Liver (tissue), 9 donors: ENCODE measurements around the gene TANC1. TPM values are rescaled to one million over a fixed set of nuclear protein-coding genes. Genes with fewer than 3 reads are reported as not detected.

Experiments
- DNase-seq: peaks from one replicate; pipeline ENCODE4 v3.0.0-alpha.2; 2017; ENCODE audit warnings: low spot score
- H3K27ac ChIP-seq, 2 donors: one replicate each; pipeline ENCODE4 v1.7.0; 2013; ENCODE audit warnings: inconsistent platforms in 2 of 2, low read length in 2 of 2, control low read depth in 1 of 2, low read depth in 1 of 2, mild to moderate bottlenecking in 1 of 2
- H3K27me3 ChIP-seq, 4 donors: one replicate each; pipeline versions ENCODE4 v1.6.1 to v1.7.0; 2013; ENCODE audit warnings: low read length in 3 of 4, inconsistent platforms in 1 of 4, mild to moderate bottlenecking in 1 of 4, moderate library complexity in 1 of 4; ENCODE audit not compliant: control insufficient read depth in 4 of 4, insufficient read depth in 4 of 4
- H3K36me3 ChIP-seq, 4 donors: one replicate each; pipeline versions ENCODE4 v1.6.1 to v1.7.0; 2013; ENCODE audit warnings: low read length in 3 of 4, mild to moderate bottlenecking in 3 of 4, low read depth in 1 of 4, moderate library complexity in 1 of 4; ENCODE audit not compliant: control insufficient read depth in 4 of 4, insufficient read depth in 3 of 4
- H3K4me1 ChIP-seq, 4 donors: one replicate each; pipeline versions ENCODE4 v1.6.1 to v1.7.0; 2013; ENCODE audit warnings: low read length in 3 of 4, mild to moderate bottlenecking in 3 of 4, moderate library complexity in 1 of 4; ENCODE audit not compliant: control insufficient read depth in 4 of 4, insufficient read depth in 4 of 4
- H3K4me3 ChIP-seq, 3 donors: one replicate each; pipeline versions ENCODE4 v1.6.1 to v1.7.0; 2013; ENCODE audit warnings: low read length in 3 of 3, control low read depth in 1 of 3, low read depth in 1 of 3, mild to moderate bottlenecking in 1 of 3
- H3K9ac ChIP-seq, 2 donors: one replicate each; pipeline ENCODE4 v1.7.0; 2013; ENCODE audit warnings: low read length in 2 of 2, mild to moderate bottlenecking in 2 of 2, moderate library complexity in 2 of 2, control low read depth in 1 of 2, low read depth in 1 of 2
- H3K9me3 ChIP-seq, 4 donors: one replicate each; pipeline versions ENCODE4 v1.6.1 to v1.7.0; 2013; ENCODE audit warnings: low read length in 3 of 4; ENCODE audit not compliant: control insufficient read depth in 4 of 4
- EGR1 ChIP-seq, 2 donors: IDR thresholded peaks; 2 replicates each; pipeline ENCODE4 v1.6.1; 2016 to 2018; ENCODE audit warnings: antibody characterized with exemption in 2 of 2, low read depth in 2 of 2
- FOXA1 ChIP-seq: IDR thresholded peaks from 2 replicates; pipeline ENCODE4 v1.6.1; 2016; ENCODE audit warnings: antibody characterized with exemption
- FOXA2 ChIP-seq: IDR thresholded peaks from 2 replicates; pipeline ENCODE4 v1.6.1; 2016; ENCODE audit warnings: antibody characterized with exemption
- GABPA ChIP-seq, 2 donors: IDR thresholded peaks in 1 of 2; conservative IDR thresholded peaks in 1 of 2; 2 replicates each; pipeline ENCODE4 v1.6.1; 2016; ENCODE audit warnings: antibody characterized with exemption in 2 of 2, mild to moderate bottlenecking in 1 of 2, moderate library complexity in 1 of 2
- HNF4A ChIP-seq, 2 donors: conservative IDR thresholded peaks; 2 replicates each; pipeline ENCODE4 v1.6.1; 2016; ENCODE audit warnings: antibody characterized with exemption in 2 of 2, mild to moderate bottlenecking in 2 of 2
- HNF4G ChIP-seq: IDR thresholded peaks from 2 replicates; pipeline ENCODE4 v1.6.1; 2016; ENCODE audit warnings: antibody characterized with exemption
- JUND ChIP-seq, 2 donors: IDR thresholded peaks; 2 replicates each; pipeline ENCODE4 v1.6.1; 2016; ENCODE audit warnings: antibody characterized with exemption in 2 of 2
- MAX ChIP-seq: IDR thresholded peaks from 2 replicates; pipeline ENCODE4 v1.6.1; 2016; ENCODE audit warnings: antibody characterized with exemption
- NR2F2 ChIP-seq: IDR thresholded peaks from 2 replicates; pipeline ENCODE4 v1.6.1; 2016; ENCODE audit warnings: antibody characterized with exemption
- RAD21 ChIP-seq, 2 donors: IDR thresholded peaks; 2 replicates each; pipeline ENCODE4 v1.6.1; 2016; ENCODE audit warnings: antibody characterized with exemption in 2 of 2, mild to moderate bottlenecking in 2 of 2
- REST ChIP-seq: IDR thresholded peaks from 2 replicates; pipeline ENCODE4 v1.6.1; 2016; ENCODE audit warnings: antibody characterized with exemption, mild to moderate bottlenecking
- RXRA ChIP-seq, 2 donors: IDR thresholded peaks; 2 replicates each; pipeline ENCODE4 v1.6.1; 2017 to 2018; ENCODE audit warnings: antibody characterized with exemption in 2 of 2, mild to moderate bottlenecking in 1 of 2
- SP1 ChIP-seq: IDR thresholded peaks from 2 replicates; pipeline ENCODE4 v1.6.1; 2018; ENCODE audit warnings: antibody characterized with exemption, mild to moderate bottlenecking
- TAF1 ChIP-seq: conservative IDR thresholded peaks from 2 replicates; pipeline ENCODE4 v1.6.1; 2016; ENCODE audit warnings: antibody characterized with exemption, mild to moderate bottlenecking
- YY1 ChIP-seq: IDR thresholded peaks from 2 replicates; pipeline ENCODE4 v1.6.1; 2016; ENCODE audit warnings: antibody characterized with exemption, mild to moderate bottlenecking
- ZBTB33 ChIP-seq: IDR thresholded peaks from 2 replicates; pipeline ENCODE4 v1.6.1; 2016; ENCODE audit warnings: antibody characterized with exemption
- WGBS: extraction: QIAGEN DNeasy Blood & Tissue Kit; methylation state at CpG from one replicate; pipeline ENCODE4 v1.1.7; 2013; 5-methylcytosine and 5-hydroxymethylcytosine counted together
- polyA plus RNA-seq, 2 donors: library from polyadenylated mRNA; stranded (reverse) in 1 of 2; unstranded in 1 of 2; fragments of 200-250 nt in 1 of 2; fragments of >200 nt in 1 of 2; fragmentation: Nextera tagmentation in 1 of 2; extraction: Ambion mirVana in 1 of 2; gene quantifications; one replicate each; pipeline versions ENCODE4 v1.2.1 to v1.2.3, GENCODE V29; 2013 to 2015
- total RNA-seq, 2 donors: library from RNA; depleted of rRNA; stranded (reverse); fragments of >200 nt; gene quantifications; one replicate each; pipeline ENCODE4 v1.2.3, GENCODE V29; 2014
- TF ChIP-seq, protein P1 (sequence below): IDR thresholded peaks from 2 replicates; pipeline ENCODE4 v1.6.1; 2016; ENCODE audit warnings: antibody characterized with exemption
- TF ChIP-seq, protein P2 (sequence below): fragments of 150-350 bp; IDR thresholded peaks from 2 replicates; pipeline ENCODE4 v1.5.1; 2017; ENCODE audit warnings: improper control_type of control experiment, low read depth, low read length; ENCODE audit not compliant: missing input control
- donor health status: healthy.
- donor health status: healthy.
- donor health status: healthy.
- donor health status: healthy.
- donor health status: healthy.

Gene TANC1
- total and polyA plus RNA-seq, 4 donors, result 3.7 to 17.7 (median 5.2) TPM

GRCh38 chr2:159091976-159092375 is 123.5 kb downstream of the TANC1 start:
- H3K27ac ChIP-seq, result peak overlapping the region; percentile 6 to 39
- WGBS, result 59% methylated on average over 4 of the region's 4 CpGs
- peaks cover 0 to 3% (median 1%) of the 10 kb centered on the region in 4 donors for H3K9me3 ChIP-seq
- H3K4me1 ChIP-seq, result peaks cover 0 to 3% (median 0%) of the 10 kb centered on the region in 4 donors
- no peak for TF ChIP-seq SP1
- no peak for TF ChIP-seq GABPA (IDR thresholded peaks at IDR 0.05 in 1 of 2, conservative IDR thresholded peaks at IDR 0.05 in 1 of 2)
- no peak for TF ChIP-seq ZBTB33
- no peak for TF ChIP-seq FOXA1
- TF ChIP-seq MAX, result no peak
- TF ChIP-seq, protein P1, sequence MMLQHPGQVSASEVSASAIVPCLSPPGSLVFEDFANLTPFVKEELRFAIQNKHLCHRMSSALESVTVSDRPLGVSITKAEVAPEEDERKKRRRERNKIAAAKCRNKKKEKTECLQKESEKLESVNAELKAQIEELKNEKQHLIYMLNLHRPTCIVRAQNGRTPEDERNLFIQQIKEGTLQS, result no peak
- TF ChIP-seq, protein P2, sequence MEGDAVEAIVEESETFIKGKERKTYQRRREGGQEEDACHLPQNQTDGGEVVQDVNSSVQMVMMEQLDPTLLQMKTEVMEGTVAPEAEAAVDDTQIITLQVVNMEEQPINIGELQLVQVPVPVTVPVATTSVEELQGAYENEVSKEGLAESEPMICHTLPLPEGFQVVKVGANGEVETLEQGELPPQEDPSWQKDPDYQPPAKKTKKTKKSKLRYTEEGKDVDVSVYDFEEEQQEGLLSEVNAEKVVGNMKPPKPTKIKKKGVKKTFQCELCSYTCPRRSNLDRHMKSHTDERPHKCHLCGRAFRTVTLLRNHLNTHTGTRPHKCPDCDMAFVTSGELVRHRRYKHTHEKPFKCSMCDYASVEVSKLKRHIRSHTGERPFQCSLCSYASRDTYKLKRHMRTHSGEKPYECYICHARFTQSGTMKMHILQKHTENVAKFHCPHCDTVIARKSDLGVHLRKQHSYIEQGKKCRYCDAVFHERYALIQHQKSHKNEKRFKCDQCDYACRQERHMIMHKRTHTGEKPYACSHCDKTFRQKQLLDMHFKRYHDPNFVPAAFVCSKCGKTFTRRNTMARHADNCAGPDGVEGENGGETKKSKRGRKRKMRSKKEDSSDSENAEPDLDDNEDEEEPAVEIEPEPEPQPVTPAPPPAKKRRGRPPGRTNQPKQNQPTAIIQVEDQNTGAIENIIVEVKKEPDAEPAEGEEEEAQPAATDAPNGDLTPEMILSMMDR, result no peak
- no peak for TF ChIP-seq JUND (IDR thresholded peaks at IDR 0.05)
- TF ChIP-seq YY1, result no peak
- TF ChIP-seq RXRA (IDR thresholded peaks at IDR 0.05), result no peak
- TF ChIP-seq FOXA2, result no peak
- TF ChIP-seq REST, result no peak
- no peak for TF ChIP-seq TAF1
- TF ChIP-seq EGR1 (IDR thresholded peaks at IDR 0.05; ENCODE audit: low read depth in 2 of 2), result no peak
- TF ChIP-seq HNF4G, result no peak
- no peak for DNase-seq
- H3K9ac ChIP-seq, result no peak overlapping the region
- H3K4me3 ChIP-seq, result no peak overlapping the region
- no peaks in the 10 kb centered on the region for H3K36me3 ChIP-seq
- no peaks in the 10 kb centered on the region for H3K27me3 ChIP-seq

GRCh38 chr2:159093497-159093896 is 125.1 kb downstream of the TANC1 start:
- Histone ChIP-seq H3K9ac (no peak overlapping the region), H3K36me3 (no peaks in the 10 kb centered on the region), H3K27ac (peak overlapping the region in 1 of 2 donors; percentile 40), H3K4me3 (no peak overlapping the region), H3K4me1 (peaks cover 0 to 8% (median 0%) of the 10 kb centered on the region in 4 donors), H3K27me3 (no peaks in the 10 kb centered on the region), H3K9me3 (peaks cover 0 to 3% (median 1%) of the 10 kb centered on the region in 4 donors)
- WGBS, result 43% methylated on average over 2 of the region's 2 CpGs
- no peak for DNase-seq
- TF ChIP-seq JUND (IDR thresholded peaks at IDR 0.05) (no peak), HNF4G (no peak), MAX (no peak), RXRA (IDR thresholded peaks at IDR 0.05) (no peak), NR2F2 (no peak), HNF4A (conservative IDR thresholded peaks at IDR 0.05) (no peak), RAD21 (IDR thresholded peaks at IDR 0.05) (no peak), FOXA1 (no peak), REST (no peak), ZBTB33 (no peak), GABPA (IDR thresholded peaks at IDR 0.05 in 1 of 2, conservative IDR thresholded peaks at IDR 0.05 in 1 of 2) (no peak), FOXA2 (no peak), YY1 (no peak), TAF1 (no peak)
